GM21717 (cell line): ENCODE data around the gene UBL5.
"Not testable (repeated sequence)": the region's sequence is repeated elsewhere in the genome, so short reads cannot be mapped to it uniquely, and the experiment has no call there.

Experiments
- ATAC-seq: cut with Tn5 transposase; IDR thresholded peaks from one replicate; pipeline ENCODE4 v1.9.1; 2021; ENCODE audit warnings: mild to moderate bottlenecking, moderate library complexity; ENCODE audit not compliant: unreplicated experiment

UBL5 gene

GRCh38 chr19:9827289-9828238, at the start of gene UBL5:
Gene UBL5, plus strand, starts transcription at chr19:9827918. Its CDS starts 420 bp downstream, at chr19:9828338.
- peak; percentile 74 for ATAC-seq

DNA sequence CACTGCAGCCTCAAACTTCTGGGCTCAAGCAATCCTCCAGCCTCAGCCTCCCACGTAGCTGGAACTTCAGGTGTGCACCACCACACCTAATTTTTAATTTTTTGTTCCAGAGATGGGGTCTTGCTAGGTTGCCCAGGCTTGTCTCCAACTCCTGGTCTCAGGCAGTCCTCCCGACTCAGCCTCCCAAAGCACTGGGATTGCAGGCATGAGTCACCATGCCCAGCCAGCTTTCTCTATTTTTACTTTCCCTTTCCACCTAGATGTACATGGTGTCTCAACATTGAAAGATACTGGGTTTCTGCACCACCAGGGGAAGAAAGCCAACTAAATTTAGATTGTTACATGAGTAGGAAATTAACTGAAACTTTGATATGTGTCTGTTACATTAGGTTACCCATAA, 45.4 kb upstream of the UBL5 start:
- no peak for ATAC-seq

GRCh38 chr19:9784163-9784496, 43.6 kb upstream of the UBL5 start:
- ATAC-seq = not testable (repeated sequence)

DNA sequence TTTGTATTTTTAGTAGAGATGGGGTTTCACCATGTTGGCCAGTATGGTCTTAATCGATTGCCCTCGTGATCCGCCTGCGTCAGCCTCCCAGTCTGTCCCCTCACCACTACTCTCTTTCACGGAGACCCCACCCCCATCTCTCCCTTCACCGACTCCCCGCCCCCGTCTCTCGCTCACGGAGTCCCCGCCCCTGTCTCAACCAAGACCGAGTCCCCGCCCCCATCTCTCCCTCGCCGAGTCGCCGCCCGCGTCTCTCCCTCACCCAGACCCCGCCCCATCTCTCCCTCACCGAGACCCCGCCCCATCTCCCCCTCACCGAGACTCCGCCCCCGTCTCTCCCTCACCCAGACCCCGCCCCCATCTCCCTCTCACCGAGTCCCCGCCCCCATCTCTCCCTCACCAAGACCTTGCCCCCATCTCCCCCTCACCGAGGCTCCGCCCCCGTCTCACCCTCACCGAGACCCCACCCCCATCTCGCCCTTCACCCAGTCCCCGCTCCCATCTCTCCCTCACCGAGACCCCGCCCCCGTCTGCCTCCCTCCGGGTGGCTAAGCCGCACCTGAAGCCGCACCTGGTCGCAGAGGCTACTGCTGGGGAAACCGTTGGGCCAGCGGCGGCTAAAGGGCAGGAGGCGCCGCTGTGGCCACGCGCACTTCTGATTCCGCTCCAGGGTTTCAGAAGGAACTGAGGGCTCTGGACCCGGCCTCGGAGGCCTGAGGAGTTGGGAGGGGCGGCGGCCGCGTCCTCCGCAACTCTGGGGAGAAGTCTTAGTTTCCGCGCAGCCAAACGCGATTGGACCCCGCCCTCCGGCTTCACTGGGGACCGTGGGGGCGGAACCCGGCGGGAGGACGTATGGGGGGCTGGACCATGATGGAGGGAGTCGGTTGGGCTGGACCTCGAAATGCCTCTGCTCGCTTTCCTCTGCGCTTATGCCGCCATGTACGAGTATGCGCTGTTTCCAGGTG, 42.1 kb upstream of the UBL5 start:
- ATAC-seq = peak; percentile 64

DNA sequence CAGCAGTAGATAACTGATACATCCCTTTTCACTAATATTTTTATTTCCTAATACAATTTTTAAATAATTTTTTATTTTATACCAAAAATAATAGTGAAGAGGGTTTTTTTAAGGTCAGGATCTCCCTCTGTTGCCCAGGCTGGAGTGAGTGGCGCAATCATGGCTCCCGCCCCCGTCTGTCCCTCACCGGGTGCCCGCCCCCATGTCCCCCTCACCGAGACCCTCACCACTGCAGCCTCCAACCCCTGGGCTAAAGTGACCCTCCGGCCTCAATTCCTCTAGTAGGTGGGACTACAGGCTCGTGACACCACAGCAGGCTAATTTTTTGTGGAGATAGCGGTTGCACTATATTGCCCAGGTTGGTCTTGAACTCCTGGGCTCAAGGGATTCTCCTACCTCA, 41.4 kb upstream of the UBL5 start:
- no peak for ATAC-seq

GRCh38 chr19:9786819-9787218, 40.9 kb upstream of the UBL5 start:
- no peak for ATAC-seq

DNA sequence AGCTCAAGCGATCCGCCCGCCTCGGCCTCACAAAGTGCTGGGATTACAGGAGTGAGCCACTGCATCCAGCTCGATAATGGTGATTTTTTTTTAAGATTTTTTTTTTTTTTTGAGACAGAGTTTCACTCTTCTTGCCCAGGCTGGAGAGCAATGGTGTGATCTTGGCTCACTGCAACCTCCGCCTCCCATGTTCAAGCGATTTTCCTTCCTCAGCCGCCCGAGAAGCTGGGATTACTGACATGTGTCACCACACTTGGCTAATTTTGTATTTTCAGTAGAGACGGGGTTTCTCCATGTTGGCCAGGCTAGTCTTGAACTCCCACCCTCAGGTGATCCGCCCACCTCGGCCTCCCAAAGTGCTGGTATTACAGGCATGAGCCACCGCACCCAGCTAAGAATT, 39.1 kb upstream of the UBL5 start:
- not testable (repeated sequence) for ATAC-seq

DNA sequence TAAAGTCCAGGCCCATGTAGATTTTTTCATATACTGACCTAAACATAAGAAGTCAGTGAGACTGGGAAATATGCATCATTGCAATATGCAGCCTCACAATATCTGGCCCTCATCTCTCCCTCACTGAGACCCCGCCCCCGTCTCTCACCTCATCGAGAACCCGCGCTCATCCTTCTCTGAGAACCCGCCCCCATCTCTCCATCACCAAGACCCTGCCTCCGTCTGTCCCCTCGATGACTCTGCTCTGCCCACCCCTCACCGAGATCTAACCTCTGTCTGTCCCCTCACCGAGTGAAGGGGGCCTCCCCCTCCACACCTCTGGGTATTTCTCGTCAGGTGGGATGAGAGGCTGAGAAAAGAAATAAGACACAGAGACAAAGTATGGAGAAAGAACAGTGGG, 38.7 kb upstream of the UBL5 start:
- no peak for ATAC-seq

GRCh38 chr19:9789579-9789978, 38.1 kb upstream of the UBL5 start:
- ATAC-seq = not testable (repeated sequence)

GRCh38 chr19:9791073-9791367, 36.7 kb upstream of the UBL5 start:
- not testable (repeated sequence) for ATAC-seq

- ATAC-seq = no peak
These were observed 36.0 kb upstream of the UBL5 start for GRCh38 chr19:9791552-9792205.

DNA sequence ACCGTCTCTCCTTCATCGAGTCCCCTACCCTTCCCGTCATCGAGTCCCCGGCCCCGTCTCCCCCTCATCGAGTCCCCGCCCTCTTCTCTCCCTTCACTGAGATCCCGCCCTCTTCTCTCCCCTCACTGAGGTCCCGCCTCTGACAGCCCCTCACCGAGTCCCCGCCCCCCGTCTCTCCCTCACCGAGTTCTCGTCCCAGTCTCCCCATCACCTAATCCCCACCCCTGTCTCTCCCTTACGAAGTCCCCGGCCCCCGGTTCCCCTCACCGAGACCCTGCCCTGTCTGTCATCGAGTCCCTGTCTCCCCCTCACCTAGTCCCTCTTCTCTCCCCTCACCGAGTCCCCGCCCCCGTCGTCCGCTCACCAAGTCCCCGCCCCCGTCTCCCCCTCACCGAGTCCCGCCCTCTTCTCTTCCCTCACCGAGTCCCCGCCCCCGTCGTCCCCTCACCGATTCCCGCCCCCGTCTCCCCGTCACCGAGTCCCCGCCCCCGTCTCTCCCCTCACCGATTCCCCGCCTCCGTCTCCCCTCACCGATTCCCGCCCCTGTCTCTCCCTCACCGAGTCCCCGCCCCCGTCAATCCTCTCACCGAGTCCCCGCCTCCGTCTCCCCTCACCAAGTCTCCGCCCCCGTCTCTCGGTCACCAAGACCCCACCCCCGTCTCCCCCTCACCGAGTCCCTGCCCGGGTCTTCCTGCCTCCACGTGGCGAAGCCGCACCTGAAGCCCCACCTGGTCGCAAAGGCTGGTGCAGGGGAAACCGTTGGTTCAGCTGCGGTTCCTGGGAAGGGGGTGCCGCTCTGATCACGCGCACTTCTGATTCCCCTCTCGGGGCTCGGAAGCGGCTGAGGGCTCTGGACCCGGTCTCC, 35.3 kb upstream of the UBL5 start:
- ATAC-seq = no peak

GRCh38 chr19:9793071-9793591, 34.6 kb upstream of the UBL5 start:
- ATAC-seq = no peak

DNA sequence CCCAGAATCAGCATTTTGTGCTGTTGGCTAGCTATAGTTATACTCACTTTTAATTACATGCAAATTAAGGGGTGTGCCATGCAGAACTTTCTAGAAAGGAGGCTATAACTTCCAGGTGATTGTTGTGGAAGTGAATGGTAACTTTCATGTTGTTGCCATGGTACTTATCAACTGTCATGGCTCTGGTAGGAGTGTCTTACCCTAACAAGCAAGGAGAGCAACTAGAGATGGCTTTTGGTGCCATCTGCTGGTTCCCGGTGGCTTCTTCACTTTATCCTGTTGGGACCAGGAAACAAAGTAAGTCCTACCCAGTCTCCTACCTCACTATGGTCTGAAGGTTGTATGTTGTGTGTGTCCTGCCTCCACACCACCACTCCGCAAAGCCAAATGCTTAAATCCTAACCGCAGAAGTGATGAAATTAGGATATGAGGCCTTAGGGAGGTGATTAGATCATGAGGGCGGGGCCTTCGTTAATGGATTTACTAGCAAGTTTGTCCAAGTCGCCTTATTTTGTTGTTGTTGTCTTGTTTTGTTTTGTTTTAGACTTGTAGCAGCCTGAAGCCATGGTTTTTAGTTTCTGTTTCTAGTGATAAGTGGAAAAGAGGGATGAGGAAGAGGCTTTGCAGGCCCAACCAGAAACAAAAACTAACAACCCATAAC, 31.5 kb upstream of the UBL5 start:
- no peak for ATAC-seq

DNA sequence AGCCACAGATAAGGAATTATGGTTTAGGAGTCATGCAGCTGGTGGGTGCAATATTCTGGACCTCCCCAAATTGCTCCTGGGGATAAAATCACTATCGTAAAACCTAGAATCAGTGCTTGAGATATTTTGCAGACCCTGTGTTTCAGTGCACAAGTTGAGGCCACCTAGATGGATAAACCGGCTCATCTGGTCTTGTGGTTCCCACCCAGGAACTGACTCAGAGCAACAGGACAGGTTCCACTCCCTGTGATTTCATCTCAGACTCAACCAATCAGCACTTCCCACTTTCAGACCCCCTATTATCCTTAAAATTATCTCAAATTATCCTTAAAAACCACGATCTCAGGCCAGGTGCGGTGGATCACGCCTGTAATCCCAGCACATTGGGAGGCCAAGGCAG, 29.8 kb upstream of the UBL5 start:
- no peak for ATAC-seq

DNA sequence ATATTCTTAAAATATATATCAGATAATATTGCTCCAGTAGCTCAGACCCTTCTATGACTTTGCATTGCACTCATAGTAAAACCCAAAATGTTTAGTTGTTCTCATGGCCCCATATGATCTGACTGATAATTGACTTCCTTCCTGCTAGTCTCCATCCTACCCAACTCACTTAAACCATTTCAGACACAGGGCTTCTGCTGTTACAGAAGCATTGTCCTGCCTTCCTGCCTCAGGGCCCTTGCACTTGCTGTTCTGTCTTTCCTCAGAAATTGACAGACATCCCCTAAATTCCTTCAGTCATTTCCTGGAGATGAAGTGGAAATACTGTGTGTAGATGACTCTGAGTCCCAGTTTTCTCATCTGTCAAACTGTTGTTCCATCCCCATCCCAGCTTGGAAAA, 28.6 kb upstream of the UBL5 start:
- ATAC-seq = no peak

DNA sequence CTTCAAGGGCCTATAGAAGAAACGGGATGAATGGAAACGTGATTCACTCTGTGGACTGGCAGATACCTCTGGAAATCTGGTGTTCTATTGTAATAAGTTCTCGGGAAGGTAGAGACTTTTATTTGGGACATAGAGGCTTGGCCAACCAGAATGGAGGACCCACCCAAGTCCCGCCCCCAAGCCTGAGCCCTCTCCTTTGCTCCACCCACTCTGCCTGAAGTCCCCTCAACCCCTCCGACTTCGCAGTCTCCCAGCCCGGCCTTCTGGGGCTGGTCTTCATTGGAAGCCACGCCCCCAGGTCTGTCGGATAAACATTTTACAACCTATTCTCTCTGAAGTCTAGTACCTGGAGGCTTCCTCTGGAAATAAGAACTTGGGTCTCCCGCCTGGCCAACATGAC, 25.7 kb upstream of the UBL5 start:
- ATAC-seq = no peak

- no peak for ATAC-seq
These were observed 20.9 kb upstream of the UBL5 start for GRCh38 chr19:9806803-9807202.
